ENCODE data around the gene GIPC2.
"Not testable (repeated sequence)": the region's sequence is repeated elsewhere in the genome, so short reads cannot be mapped to it uniquely, and the experiment has no call there.

GIPC2 gene

DNA sequence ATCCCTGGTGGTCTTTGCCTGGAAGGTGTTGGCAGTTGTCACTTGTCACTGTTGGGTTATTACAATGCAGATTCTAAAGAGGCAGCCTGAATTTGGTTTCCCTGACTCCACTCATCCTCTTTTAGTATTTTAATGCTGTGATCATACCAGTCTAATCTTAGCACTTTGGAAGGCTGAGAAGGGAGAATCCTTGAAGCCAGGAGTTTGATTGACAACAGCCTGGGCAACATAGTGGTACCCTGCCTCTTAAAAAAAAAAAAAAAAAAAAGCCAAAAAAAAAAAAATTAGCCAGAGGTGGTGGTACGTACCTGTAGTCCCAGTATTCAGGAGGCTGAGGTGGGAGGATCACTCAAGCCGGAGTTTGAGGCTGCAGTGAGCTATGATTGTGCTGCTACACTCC, 7.7 kb downstream of the GIPC2 start:
- Histone ChIP-seq H3K4me3 (ENCODE audit: low read length) (no peak overlapping the region), H3K9me3 (ENCODE audit: control insufficient read depth, low read length) (no peaks in the 10 kb centered on the region), H3K4me1 (ENCODE audit: control insufficient read depth, insufficient read depth, low read length) (no peaks in the 10 kb centered on the region), H3K9ac (ENCODE audit: low read length) (no peak overlapping the region), H3K27me3 (replicated peaks; ENCODE audit: control insufficient read depth, insufficient read depth, low read length) (no peaks in the 10 kb centered on the region), H3K36me3 (ENCODE audit: control insufficient read depth, insufficient read depth, low read length, severe bottlenecking) (no peaks in the 10 kb centered on the region)
- no peak for DNase-seq (ENCODE audit: low read depth)

DNA sequence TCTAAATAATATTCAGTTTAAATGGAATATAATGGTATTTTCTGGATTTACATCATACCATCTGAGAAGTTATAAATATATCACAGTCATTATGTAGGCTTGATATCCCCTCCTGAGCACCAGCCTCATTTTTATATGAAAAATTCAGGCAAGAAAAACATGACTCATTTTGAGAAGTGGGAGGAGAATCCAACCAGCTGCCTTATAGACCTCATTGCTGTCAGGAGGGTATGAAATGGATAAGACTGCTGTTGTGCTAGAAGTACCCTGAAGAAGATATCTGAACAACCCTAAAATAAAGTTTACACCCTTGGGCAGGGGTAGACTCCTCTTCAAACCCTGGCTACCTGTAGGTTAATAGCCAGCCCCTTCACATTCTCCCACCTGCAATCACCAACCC, 8.8 kb downstream of the GIPC2 start:
- H3K4me1 ChIP-seq (ENCODE audit: control insufficient read depth, insufficient read depth, low read length) = no peaks in the 10 kb centered on the region

DNA sequence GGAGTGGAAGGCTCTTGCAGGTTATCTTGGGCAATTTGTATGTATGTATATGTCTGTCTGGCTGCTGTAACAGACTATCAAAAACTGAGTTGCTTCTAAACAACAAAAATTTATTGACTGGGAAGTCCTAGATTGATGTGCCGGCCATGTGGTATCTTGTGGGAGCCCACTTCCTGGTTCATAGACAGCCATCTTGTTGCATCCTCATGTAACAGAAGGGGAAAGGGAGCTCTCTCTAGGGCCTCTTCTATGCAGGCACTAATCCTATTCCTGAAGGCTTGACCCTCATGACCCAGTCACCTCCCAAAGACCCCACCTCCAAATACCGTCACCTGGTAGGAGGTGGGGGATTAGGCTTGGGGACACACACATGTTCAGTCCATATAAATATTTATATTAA, 9.2 kb downstream of the GIPC2 start:
- Histone ChIP-seq H3K27me3 (replicated peaks; ENCODE audit: control insufficient read depth, insufficient read depth, low read length) (no peaks in the 10 kb centered on the region), H3K4me1 (ENCODE audit: control insufficient read depth, insufficient read depth, low read length) (no peaks in the 10 kb centered on the region), H3K4me3 (ENCODE audit: low read length) (no peak overlapping the region)

More for the DNA sequence above, 8.8 kb downstream of the GIPC2 start:
- DNase-seq (ENCODE audit: low read depth) = no peak
- Histone ChIP-seq H3K27me3 (replicated peaks; ENCODE audit: control insufficient read depth, insufficient read depth, low read length) (no peaks in the 10 kb centered on the region), H3K4me3 (ENCODE audit: low read length) (no peak overlapping the region), H3K9me3 (ENCODE audit: control insufficient read depth, low read length) (no peaks in the 10 kb centered on the region), H3K36me3 (ENCODE audit: control insufficient read depth, insufficient read depth, low read length, severe bottlenecking) (no peaks in the 10 kb centered on the region), H3K9ac (ENCODE audit: low read length) (no peak overlapping the region)

DNA sequence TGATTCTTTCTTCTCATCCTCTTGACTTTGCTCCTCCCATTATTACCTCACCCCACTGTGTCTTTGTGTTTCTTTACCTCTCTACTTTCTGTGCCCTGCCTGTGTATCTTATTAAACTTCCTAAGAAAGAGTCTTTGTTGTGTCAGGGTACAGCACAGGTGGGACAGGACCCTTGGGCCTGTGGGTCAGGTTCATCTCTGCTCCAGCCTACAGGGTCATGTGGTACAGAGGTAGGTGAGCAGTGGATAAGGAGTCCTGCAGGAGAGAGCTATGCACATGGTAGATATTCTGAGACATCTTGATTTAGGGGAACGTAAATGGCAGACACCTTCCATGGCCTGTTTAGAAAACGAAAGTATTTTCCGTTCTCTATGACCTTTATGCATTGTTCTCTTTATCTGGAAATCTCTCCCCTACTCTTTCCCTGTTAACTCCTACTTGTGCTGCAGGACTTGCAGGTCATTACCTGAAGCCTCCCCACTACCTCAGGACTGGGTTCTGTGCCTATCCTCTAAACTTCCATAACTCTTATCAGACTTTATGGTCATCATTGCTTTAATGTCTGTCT, 9.9 kb downstream of the GIPC2 start:
- no peak for DNase-seq (ENCODE audit: low read depth)
- no peaks in the 10 kb centered on the region for H3K9me3 ChIP-seq (ENCODE audit: control insufficient read depth, low read length)
- no peaks in the 10 kb centered on the region for H3K36me3 ChIP-seq (ENCODE audit: control insufficient read depth, insufficient read depth, low read length, severe bottlenecking)
- H3K9ac ChIP-seq (ENCODE audit: low read length) = no peak overlapping the region
- H3K4me1 ChIP-seq (ENCODE audit: control insufficient read depth, insufficient read depth, low read length) = no peaks in the 10 kb centered on the region
- no peaks in the 10 kb centered on the region for H3K27me3 ChIP-seq (replicated peaks; ENCODE audit: control insufficient read depth, insufficient read depth, low read length)
- H3K4me3 ChIP-seq (ENCODE audit: low read length) = peak overlapping the region; percentile 6

More for the DNA sequence above, 9.2 kb downstream of the GIPC2 start:
- Histone ChIP-seq H3K36me3 (ENCODE audit: control insufficient read depth, insufficient read depth, low read length, severe bottlenecking) (no peaks in the 10 kb centered on the region), H3K9me3 (ENCODE audit: control insufficient read depth, low read length) (no peaks in the 10 kb centered on the region), H3K9ac (ENCODE audit: low read length) (no peak overlapping the region)
- DNase-seq (ENCODE audit: low read depth) = no peak

DNA sequence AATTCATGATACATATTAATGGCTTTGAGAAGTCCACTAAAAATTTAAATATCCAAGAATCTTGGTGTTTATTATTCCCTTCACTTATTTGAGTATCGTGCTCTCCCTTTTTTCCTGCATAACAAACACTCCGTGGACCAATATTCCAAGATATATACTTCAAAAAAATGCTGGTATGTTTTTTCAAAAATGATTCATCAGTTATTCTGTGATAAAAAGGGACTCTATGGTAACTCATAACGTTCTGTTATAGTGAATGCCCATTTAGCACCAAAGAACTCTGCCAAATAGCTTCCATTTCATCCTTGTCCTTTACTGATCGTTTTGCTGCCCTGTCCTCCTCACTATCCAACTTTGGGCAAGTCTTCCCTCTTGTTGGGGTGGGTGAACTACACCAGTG, 12.9 kb downstream of the GIPC2 start:
- no peak overlapping the region for H3K4me3 ChIP-seq (ENCODE audit: low read length)
- peaks cover 4% of the 10 kb centered on the region for H3K4me1 ChIP-seq (ENCODE audit: control insufficient read depth, insufficient read depth, low read length)
- H3K9me3 ChIP-seq (ENCODE audit: control insufficient read depth, low read length) = no peaks in the 10 kb centered on the region
- no peak overlapping the region for H3K9ac ChIP-seq (ENCODE audit: low read length)
- DNase-seq (ENCODE audit: low read depth) = no peak
- no peaks in the 10 kb centered on the region for H3K36me3 ChIP-seq (ENCODE audit: control insufficient read depth, insufficient read depth, low read length, severe bottlenecking)
- H3K27me3 ChIP-seq (replicated peaks; ENCODE audit: control insufficient read depth, insufficient read depth, low read length) = no peaks in the 10 kb centered on the region

DNA sequence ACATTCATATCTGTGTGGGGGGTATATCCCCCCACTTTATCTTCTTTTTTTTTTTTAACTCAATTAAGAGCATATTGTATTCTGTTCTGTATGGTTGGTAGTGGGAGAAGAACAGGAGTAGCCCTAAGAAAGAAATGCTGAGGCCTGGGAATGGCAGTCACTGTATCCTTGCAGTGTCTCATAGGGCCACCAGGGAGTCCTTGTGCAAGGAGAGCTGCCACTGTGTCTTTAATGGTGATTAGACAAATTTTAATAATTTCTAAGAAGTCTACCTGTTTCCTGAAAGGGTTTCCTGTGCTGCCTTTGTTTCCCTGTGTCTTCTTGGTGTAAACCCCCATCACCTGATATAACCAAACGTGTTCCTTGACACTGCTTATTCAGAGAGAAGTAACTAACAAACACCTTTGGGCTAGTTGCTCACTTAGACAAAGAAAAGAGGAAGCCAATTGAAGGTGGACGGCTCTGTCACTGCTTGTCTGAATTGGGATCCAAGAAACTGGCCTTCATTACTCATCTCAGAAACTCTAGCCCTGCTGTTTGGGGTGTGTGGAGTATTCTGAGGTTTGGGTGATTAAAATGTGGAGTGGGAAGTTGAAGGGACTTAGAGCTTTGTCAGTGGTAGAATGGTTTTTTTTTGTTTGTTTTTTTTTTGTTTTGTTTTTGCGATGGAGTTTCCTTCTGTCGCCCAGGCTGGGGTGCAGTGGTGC, 15.2 kb downstream of the GIPC2 start:
- Histone ChIP-seq H3K36me3 (ENCODE audit: control insufficient read depth, insufficient read depth, low read length, severe bottlenecking) (no peaks in the 10 kb centered on the region), H3K9me3 (ENCODE audit: control insufficient read depth, low read length) (no peaks in the 10 kb centered on the region), H3K4me1 (ENCODE audit: control insufficient read depth, insufficient read depth, low read length) (peaks cover 4% of the 10 kb centered on the region), H3K9ac (ENCODE audit: low read length) (no peak overlapping the region), H3K4me3 (ENCODE audit: low read length) (no peak overlapping the region), H3K27me3 (replicated peaks; ENCODE audit: control insufficient read depth, insufficient read depth, low read length) (no peaks in the 10 kb centered on the region)
- no peak for DNase-seq (ENCODE audit: low read depth)

DNA sequence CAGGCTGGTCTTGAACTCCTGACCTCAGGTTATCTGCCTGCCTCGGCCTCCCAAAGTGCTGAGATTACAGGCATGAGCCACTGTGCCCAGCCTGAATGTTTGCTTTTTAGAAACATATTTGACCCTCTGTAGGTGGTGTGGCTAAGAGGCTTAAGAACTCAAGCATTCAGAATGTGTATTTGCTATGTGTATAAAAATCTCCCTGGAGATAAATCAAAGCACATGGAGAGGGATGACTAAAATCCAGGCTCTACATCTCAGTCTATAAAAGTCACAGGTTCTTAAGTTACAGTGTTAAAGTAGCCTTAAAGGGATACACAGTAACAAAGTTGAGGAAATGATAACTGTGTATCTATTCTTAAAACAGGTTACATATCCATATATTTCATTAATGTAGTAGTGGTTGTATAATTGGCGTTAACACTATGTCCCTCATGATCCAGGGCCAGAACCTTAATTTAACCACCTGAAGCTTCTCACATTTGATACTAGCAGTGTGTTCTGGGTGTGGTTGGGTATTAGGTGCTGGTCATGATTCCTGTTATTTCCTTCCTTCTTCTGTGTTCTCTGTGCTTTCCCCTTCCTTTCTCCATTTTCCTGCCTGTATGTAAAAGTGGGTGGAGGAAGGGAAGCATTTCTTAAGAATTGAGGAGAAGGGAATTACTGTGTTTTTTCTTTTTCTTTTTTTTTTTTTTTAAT, 16.2 kb downstream of the GIPC2 start:
- DNase-seq (ENCODE audit: low read depth) = peak; percentile 80
- Histone ChIP-seq H3K4me1 (ENCODE audit: control insufficient read depth, insufficient read depth, low read length) (peaks cover 4% of the 10 kb centered on the region), H3K4me3 (ENCODE audit: low read length) (no peak overlapping the region), H3K36me3 (ENCODE audit: control insufficient read depth, insufficient read depth, low read length, severe bottlenecking) (no peaks in the 10 kb centered on the region), H3K9ac (ENCODE audit: low read length) (peak overlapping the region; percentile 39), H3K9me3 (ENCODE audit: control insufficient read depth, low read length) (no peaks in the 10 kb centered on the region), H3K27me3 (replicated peaks; ENCODE audit: control insufficient read depth, insufficient read depth, low read length) (no peaks in the 10 kb centered on the region)

DNA sequence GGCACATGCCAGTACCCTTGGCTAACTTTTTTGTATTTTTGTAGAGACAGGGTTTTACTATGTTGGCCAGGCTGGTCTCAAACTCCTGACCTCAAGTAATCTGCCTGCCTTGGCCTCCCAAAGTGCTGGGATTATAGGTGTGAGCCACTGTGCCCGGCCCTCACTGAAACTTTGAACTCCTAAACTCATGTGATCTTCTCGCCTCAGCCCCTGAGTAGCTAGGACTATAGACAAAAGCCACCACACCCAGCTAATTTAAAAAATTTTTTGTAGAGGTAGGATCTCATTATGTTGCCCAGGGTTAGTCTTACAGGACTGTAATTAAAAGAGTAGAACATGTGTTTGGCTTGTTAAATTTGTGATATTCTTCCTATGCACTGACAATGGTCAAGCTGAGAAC, 19.1 kb downstream of the GIPC2 start:
- not testable (repeated sequence) for H3K4me3 ChIP-seq (ENCODE audit: low read length); H3K9me3 ChIP-seq (ENCODE audit: control insufficient read depth, low read length); H3K4me1 ChIP-seq (ENCODE audit: control insufficient read depth, insufficient read depth, low read length); H3K36me3 ChIP-seq (ENCODE audit: control insufficient read depth, insufficient read depth, low read length, severe bottlenecking); H3K27me3 ChIP-seq (replicated peaks; ENCODE audit: control insufficient read depth, insufficient read depth, low read length); H3K9ac ChIP-seq (ENCODE audit: low read length); DNase-seq (ENCODE audit: low read depth)

DNA sequence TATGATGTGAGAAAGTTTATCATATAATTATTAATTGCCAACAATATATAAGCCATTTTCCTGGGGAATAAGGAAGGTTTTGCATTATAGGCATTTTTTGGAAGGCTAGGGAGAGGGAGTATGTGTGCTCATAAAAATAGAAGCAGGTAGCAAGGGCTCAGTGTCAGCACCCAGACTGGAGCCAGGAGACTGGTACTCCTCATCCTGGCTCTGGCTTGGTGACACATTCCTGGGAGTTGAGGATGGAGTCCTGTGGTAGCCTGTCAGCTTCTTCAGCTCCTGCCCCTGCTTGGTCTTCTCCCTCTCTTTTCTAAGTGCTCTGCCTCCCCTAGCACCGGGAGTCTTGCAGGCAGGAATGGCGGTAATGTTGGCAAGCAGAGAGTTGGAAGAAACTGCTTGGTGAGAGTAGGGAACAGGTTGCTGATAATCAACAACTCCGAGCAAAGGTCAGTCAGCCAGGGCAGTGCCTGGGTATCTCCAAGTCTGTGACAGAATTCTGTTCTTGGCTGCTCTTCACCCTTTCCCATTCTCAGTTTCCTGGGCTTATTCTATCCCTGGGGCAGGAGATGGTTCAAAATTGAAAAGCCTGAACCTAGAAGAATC, 23.0 kb downstream of the GIPC2 start:
- no peaks in the 10 kb centered on the region for H3K9me3 ChIP-seq (ENCODE audit: control insufficient read depth, low read length)

DNA sequence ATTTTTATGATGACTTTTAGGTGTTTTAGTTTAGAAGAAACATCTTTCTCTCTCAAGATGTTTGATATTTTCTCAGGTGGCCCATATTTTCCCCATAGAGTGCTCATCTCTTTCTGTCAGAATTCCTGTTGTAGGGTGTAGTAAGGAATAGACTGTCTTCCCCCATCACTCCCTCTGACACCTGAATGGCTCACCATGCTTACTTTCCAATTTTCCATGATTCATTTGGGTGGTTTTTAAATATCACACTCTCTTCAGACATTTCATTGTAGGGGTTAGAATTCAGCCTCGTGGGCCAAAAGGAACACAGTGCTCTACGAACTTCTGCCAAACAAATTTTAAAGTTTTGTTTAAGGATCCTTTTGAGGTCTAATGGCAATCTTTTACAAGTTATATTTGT, 24.0 kb downstream of the GIPC2 start:
- no peak for DNase-seq (ENCODE audit: low read depth)
- Histone ChIP-seq H3K36me3 (ENCODE audit: control insufficient read depth, insufficient read depth, low read length, severe bottlenecking) (no peaks in the 10 kb centered on the region), H3K4me3 (ENCODE audit: low read length) (no peak overlapping the region), H3K4me1 (ENCODE audit: control insufficient read depth, insufficient read depth, low read length) (peaks cover 28% of the 10 kb centered on the region), H3K27me3 (replicated peaks; ENCODE audit: control insufficient read depth, insufficient read depth, low read length) (no peaks in the 10 kb centered on the region), H3K9ac (ENCODE audit: low read length) (peak overlapping the region; percentile 66), H3K9me3 (ENCODE audit: control insufficient read depth, low read length) (no peaks in the 10 kb centered on the region)

More for the DNA sequence above, 23.0 kb downstream of the GIPC2 start:
- no peaks in the 10 kb centered on the region for H3K27me3 ChIP-seq (replicated peaks; ENCODE audit: control insufficient read depth, insufficient read depth, low read length)
- peaks cover 28% of the 10 kb centered on the region for H3K4me1 ChIP-seq (ENCODE audit: control insufficient read depth, insufficient read depth, low read length)
- H3K4me3 ChIP-seq (ENCODE audit: low read length) = no peak overlapping the region
- no peak for DNase-seq (ENCODE audit: low read depth)
- no peaks in the 10 kb centered on the region for H3K36me3 ChIP-seq (ENCODE audit: control insufficient read depth, insufficient read depth, low read length, severe bottlenecking)
- no peak overlapping the region for H3K9ac ChIP-seq (ENCODE audit: low read length)

DNA sequence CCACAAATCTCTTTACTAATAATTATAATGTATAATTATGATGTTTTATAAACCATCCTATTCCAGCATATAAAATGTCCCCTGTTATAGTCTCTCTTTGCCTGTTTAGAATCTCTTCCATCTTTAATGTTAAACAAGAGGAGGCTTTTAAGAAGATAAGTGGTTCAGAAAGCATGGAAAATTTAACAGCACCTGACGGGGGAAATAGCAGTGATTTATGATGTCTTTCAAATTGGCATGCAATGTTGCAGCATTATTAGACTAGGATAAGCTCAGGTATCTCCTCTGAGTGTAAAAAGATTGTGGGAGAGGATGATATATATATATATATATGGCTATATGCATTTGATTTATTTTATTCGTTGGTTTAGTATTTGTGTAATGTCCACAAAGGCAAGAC, 24.4 kb downstream of the GIPC2 start:
- H3K4me1 ChIP-seq (ENCODE audit: control insufficient read depth, insufficient read depth, low read length) = peaks cover 28% of the 10 kb centered on the region
- no peak for DNase-seq (ENCODE audit: low read depth)
- no peaks in the 10 kb centered on the region for H3K27me3 ChIP-seq (replicated peaks; ENCODE audit: control insufficient read depth, insufficient read depth, low read length)
- no peaks in the 10 kb centered on the region for H3K9me3 ChIP-seq (ENCODE audit: control insufficient read depth, low read length)
- H3K4me3 ChIP-seq (ENCODE audit: low read length) = peak overlapping the region; percentile 44
- peak overlapping the region; percentile 66 for H3K9ac ChIP-seq (ENCODE audit: low read length)
- H3K36me3 ChIP-seq (ENCODE audit: control insufficient read depth, insufficient read depth, low read length, severe bottlenecking) = no peaks in the 10 kb centered on the region

Measured in adipocyte (in vitro differentiated cells).